NCI-H345 (cell line): ENCODE results near the gene PRKN.

ENCODE experiments used
- DNase-seq: peaks from one replicate; lab custom pipeline; 2025; lab: John Stamatoyannopoulos, UW

PRKN gene

DNA sequence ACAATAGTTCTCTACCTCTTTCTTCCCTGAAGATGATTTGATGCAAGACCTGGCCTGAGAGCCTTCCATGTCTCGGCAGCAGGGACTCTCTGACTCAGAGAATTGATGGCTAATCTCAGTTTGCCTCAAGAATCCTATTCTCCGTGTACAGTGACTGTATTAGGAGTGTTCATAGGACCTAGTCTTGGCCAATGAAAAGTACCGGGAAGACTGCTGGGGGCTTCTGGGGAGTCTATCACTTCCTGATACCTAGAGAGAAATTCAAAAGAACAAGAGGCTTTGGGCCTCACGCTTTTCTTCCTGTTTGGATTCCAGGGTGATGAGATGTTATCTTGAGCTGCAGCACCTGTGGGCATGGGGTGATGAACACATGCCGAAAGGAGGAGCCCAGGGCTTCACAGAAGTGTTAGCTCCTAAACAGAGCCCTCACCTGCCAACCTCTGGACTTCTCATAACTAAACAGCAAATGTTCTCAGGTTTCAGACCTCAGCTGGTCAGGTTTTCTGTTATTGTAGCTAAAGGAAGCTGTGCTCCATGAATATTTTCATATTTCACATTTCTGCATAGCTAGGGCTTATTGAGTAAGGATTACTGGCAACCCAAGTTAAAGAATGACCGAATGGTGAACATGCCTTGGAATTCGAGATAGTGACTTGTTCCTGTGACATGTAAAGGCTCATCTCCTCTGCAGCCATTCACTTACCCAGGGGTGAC is 1130.6 kb downstream of the PRKN start:
- DNase-seq = no peak

DNA sequence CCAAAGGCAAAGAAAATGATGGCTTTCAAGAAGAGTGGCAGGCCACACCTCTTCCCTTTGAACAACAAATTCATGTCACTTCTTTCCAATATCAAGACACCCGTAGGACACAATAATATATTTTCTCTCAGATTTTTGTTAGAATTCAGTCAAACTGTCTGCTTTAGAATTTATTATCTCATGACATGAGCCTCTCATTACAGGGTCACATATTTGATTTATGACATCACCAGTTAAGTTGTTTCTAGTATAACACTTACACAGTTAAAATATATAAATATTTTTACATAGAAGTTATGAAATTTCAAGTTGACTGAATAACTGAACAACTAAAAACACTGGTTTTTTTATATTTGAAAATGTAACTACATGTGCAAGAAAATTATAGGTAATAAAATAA is 1133.2 kb downstream of the PRKN start:
- no peak for DNase-seq

DNA sequence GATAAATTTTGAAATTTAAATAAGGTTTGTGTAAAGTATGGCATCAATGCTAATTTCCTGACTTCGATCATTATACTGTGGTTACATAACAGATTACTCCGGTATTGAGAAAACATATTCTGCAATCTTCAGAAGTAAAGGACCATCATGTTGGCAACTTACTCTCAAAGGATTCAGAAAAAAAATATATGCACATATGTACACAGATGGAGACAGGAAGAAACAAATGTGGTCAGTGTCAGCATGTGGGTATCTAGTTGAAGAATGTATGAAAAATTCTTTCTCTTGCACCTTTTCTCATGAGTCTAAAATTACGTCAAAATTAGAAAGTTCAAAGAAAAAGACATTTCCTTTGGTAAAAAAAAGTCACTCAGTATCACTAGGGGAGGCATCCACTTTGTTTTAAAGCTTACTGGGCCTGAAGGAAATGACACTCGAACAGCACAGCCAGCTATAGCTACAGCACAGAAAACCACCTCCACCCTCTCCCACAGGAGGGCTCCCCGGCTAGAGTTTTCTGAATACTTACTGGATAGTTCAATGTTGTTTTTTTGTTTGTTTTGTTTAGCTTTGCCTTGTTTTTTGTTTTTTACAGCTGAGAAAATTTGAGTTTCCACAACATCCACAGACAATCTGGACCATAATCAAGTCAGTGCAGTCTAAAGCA is 1136.5 kb downstream of the PRKN start:
- DNase-seq = no peak

- no peak for DNase-seq
Observed at GRCh38 chr6:161586887-161587286, 1140.7 kb downstream of the PRKN start.

GRCh38 chr6:161584621-161585340 is 1142.8 kb downstream of the PRKN start:
- DNase-seq = no peak

DNA sequence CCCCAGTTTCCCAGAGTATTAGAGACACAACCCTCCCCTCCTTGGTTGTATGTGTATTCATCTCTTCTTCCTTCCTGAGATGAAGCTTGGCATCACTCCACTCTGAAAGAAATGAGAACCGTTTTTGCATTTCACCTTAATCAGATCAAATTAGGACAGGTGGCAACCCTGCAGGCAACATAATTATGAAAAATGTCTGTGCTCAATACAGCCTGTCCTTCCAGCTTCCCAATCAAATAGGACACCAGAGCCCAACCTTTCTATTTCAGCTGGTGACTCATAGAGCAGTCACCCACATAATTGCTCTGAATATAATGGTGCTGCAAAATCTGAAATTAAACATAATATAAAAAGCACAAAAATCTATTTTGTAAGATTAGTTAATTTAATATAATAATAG is 1143.5 kb downstream of the PRKN start:
- DNase-seq = no peak

DNA sequence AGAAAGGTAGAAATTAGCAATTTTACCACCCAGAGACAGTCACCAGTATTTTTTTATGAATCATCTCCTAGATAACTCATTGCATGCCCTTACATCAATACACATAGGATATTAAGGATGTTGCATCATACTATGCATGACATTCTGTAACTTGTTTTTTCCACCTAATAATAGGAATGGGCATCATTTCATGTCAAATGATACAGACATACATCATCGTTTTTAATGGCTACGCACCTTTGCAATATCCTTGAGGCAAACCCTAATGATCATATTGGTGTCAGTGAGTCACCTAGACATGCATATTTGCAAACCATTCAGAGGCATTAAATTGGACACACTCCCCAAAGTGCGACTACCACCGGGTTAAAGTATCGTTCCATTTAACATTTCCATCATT is 1144.0 kb downstream of the PRKN start:
- no peak for DNase-seq

- DNase-seq = no peak
Observed at GRCh38 chr6:161578478-161578877, 1149.1 kb downstream of the PRKN start.

DNA sequence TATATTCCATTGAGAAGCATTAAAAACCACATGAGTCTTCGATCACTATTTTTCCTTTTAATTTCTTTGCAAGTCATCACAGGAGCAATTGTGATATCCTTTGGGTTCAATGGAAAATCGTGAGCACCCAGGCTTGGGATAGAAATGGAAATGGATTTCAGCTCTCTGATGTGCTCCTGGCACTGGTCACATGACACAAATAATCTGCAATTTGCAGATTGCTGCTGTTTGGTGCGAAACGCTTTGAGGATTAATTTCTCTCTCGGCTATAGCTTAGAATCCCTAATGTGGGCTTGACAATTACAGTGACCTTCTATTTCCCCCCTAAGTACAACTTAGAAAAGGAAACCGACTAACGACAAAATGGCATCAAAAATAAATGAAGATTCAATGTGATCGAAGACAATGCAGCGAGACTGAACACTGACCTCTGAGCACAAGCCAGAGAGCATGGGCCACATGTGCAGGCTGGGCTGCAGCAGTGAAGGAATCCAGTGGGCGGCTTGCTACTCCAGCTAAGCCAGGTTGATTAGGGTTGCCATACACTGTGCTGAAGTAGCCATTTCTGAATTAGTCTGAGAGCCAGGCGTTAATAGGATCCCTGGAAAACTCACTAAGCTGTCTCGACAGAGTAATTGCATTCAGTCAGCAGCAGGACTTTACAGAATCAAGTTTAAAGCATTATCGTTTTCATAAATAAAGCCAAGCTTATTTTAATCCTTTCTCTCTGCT is 1151.9 kb downstream of the PRKN start:
- DNase-seq = no peak

- no peak for DNase-seq
Observed at GRCh38 chr6:161568885-161569456, 1158.6 kb downstream of the PRKN start.

GRCh38 chr6:161564952-161565351 is 1162.6 kb downstream of the PRKN start:
- no peak for DNase-seq

- no peak for DNase-seq
Observed at GRCh38 chr6:161561908-161562307, 1165.7 kb downstream of the PRKN start.

- DNase-seq = no peak
Observed at GRCh38 chr6:161557333-161558107, 1170.0 kb downstream of the PRKN start.

DNA sequence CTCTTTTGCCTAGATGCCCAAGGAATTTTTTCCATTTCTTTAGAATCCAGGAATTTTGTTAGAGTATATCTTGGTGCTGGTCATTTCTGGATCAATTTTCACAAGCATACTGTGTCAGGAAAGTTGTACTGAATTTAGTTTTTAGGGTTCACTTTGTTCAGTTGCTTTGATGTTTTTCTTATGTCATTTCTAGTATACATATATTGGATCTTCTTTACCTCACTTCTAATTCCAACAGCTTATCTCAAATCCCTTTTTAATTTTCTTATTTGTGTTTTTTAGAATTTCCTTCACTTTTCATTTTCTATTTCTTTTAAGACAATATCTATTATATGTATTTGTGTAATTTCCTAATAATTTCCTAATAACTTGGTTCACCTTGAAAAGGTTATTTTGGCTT is 1172.7 kb downstream of the PRKN start:
- no peak for DNase-seq

GRCh38 chr6:161549977-161550655 is 1177.5 kb downstream of the PRKN start:
- DNase-seq = no peak

DNA sequence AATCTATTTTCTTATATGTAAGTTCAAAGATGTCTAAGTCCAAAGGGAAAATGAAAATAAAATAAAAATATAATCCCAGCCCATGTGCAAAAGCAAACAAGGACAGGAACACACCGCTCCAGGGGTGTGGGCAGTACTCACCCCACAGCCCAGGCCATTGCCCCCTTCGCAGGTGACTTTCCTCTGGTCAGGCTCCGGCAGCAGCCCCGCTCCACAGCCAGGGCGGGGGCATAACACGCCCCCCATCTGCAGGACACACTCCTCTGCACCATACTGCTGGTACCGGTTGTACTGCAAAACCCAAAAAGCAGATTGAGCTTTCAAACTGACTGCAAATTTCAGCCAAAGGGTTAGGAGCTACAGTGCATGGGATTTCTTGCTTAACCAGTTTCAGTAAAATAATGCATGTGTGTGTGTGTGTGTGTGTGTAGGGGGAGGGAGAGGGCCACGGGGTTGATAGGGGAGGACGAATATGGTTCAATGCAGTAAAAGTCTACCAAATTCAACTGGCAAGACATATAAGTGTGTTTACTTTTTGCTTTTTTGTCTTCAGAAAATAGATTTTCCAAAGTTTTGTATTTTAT is 1178.8 kb downstream of the PRKN start:
- DNase-seq = no peak

GRCh38 chr6:161547617-161548016 is 1179.9 kb downstream of the PRKN start:
- no peak for DNase-seq

- DNase-seq = no peak
Observed at GRCh38 chr6:161546632-161547031, 1180.9 kb downstream of the PRKN start.

- no peak for DNase-seq
Observed at GRCh38 chr6:161545741-161546140, 1181.8 kb downstream of the PRKN start.

DNA sequence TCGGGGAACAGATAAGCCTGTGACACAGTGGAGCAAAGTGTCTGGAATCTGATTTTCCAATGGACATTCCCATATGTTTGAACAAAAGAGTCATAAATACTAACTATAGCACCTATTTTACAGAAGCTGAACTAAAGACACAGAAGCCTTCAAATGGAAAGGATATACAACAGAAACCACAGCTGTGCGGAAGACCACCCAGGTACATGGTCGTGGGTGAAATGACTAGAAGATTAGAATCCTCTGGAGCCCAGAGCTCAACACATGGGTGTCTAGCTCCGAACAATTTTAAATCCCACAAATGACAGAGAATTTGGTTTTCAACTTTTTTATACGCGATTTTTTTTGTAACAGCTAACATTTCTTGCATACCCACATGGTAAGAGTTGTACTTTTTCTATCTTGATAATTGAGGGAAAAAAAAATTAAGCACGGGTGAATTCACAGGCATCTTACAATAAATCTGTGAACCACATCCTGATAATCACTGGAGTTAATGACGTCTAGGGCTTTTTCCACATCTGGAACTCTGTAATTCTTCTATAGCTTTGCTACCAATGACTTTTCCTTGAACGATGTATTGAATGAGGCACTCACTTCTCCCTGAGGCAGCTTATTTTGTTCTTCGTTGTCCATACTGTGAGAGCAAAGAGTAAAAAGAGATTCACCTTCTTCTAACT is 1182.6 kb downstream of the PRKN start:
- DNase-seq = no peak
